Hematopoietic multipotent progenitor cell (in vitro differentiated cells): Measurements from ENCODE around the gene EFCAB8. TPM values are rescaled to one million over a fixed set of nuclear protein-coding genes. Genes with fewer than 3 reads are reported as not detected.
"Not testable (repeated sequence)": the region's sequence is repeated elsewhere in the genome, so short reads cannot be mapped to it uniquely, and the experiment has no call there.

ENCODE experiments used
- DNase-seq, 3 donors: peaks; one replicate each; pipeline ENCODE4 v3.0.0-alpha.2; 2011 to 2015; ENCODE audit warnings: low read depth in 2 of 3, low spot score in 2 of 3
- total RNA-seq: library from RNA; depleted of rRNA; stranded (reverse); fragments of >200 nt; gene quantifications from one replicate; pipeline ENCODE4 v1.2.3, GENCODE V29; 2012

Gene EFCAB8
- total RNA-seq, 1 donor: under 0.01 TPM

DNA sequence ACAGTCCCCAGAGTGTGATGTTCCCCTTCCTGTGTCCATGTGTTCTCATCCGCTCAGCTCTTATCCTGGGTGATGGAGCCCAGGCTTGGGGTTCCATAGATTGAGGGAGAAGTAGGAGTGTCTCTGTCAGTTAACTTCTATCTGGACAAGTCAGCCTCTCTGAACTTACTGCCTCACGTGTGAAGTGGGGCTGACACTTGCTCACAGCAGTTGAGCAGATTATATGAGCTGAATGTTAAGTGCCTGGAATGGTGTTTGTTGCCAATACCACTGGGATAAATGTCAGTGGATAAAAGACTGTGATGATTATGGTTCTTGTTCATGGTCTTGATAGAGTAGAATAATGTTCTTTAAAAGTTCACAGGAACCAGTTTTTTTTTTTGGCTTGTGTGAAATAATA is 17.1 kb upstream of the EFCAB8 start:
- no peak for DNase-seq

GRCh38 chr20:32842688-32843524 is 15.8 kb upstream of the EFCAB8 start:
- DNase-seq: no peak

GRCh38 chr20:32845786-32846185 is 12.9 kb upstream of the EFCAB8 start:
- DNase-seq: no peak

GRCh38 chr20:32846852-32847251 is 11.9 kb upstream of the EFCAB8 start:
- DNase-seq: no peak

GRCh38 chr20:32847964-32848363 is 10.8 kb upstream of the EFCAB8 start:
- DNase-seq: no peak

GRCh38 chr20:32848846-32849245 is 9.9 kb upstream of the EFCAB8 start:
- DNase-seq: no peak

DNA sequence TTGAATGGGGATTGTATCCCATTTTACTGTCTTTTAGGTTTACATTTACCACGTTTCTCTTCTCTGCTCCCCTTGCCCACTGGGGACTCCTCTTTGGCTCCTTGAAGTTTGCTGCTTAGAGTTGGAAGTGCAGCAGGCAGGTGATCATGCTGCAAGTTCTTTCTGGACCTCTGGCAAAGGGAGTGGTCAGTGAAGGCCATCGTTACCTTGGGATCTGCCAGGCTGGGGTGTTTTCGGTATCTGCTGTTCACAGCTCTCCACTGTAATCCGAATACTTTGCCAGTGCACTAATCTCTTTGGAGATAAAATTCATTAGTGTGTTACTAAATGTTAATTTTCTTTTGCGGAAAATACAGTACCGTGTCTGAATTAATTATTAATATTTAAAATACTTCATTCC is 9.1 kb upstream of the EFCAB8 start:
- DNase-seq: no peak

GRCh38 chr20:32855387-32855786 is 3.3 kb upstream of the EFCAB8 start:
- no peak for DNase-seq

GRCh38 chr20:32858189-32858588 is 534 bp upstream of the EFCAB8 start:
- DNase-seq: no peak

DNA sequence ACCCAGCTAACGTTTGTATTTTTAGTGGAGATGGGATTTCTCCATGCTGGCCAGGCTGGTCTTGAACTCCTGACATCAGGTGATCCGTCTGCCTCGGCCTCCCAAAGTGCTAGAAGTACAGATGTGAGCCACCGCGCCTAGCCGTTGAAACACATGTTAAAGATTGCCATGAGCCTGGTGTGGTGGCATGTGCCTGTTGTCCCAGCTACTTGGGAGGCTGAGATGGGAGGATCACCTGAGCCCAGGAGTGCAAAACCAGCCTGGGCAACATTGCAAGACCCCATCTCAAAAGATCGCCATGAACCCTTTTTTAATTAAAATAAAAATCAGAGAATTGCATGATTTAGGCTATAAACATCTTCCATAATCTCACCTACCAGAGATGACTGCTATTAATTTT is 2.7 kb downstream of the EFCAB8 start:
- DNase-seq: no peak

GRCh38 chr20:32869562-32869961 is 10.8 kb downstream of the EFCAB8 start:
- no peak for DNase-seq

DNA sequence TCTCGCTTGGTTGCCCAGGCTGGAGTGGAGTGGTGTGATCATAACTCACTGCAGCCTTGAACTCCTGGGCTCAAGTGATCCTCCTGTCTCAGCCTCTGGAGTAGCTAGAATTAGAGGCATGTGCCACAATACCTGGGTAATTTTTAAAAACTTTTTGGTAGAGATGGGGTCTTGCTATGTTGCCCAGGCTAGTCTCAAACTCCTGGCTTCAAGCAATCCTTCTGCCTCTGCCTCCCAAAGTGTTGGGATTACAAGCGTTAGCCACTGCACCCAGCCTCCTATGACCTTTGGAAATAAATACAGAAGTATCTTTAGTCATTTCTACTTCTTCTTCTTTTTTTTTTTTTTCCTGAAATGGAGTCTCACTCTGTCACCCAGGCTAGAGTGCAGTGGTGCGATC is 11.8 kb downstream of the EFCAB8 start:
- DNase-seq: not testable (repeated sequence)

DNA sequence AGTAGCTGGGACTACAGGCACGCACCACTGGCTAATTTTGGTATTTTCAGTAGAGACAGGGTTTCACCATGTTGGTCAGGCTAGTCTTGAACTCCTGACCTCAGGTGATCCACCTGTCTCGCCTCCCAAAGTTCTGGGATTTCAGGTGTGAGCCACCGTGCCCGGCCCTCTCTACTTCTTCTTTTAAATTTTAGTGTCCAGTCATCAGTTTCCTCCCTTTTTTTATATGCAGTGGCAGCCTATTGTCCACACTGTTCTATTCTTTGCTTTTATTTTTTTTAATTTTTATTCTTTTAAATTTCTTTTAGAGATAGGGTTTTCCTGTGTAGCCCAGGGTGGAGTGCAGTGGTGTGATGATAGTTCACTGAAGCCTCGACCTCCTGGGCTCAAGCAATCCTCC is 12.3 kb downstream of the EFCAB8 start:
- no peak for DNase-seq

DNA sequence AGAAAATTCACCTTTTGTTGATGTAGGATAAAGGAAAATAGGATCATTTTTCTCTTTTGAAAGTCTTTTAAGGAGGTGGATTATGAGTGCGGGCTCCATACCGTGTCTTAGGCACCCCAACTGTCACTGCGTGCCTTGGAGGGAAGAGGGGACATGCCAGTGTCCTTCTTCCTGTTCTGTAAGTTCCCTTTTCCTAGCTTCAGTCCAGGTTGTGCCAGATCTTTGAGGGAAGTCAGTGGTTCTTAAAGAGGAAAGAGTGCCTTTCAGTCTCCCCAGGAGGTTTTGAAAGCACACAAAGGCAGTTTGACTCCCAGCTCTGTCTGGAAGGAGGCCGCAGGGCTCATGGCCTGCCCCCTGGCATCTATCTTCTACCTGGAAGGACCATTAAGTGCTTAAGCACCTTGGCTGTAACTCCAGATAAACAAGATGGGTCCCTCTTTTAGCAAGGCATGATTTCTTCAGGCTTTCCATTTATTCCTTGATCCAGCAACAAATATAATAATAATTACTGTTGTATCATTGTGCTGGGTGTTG is 13.0 kb downstream of the EFCAB8 start:
- no peak for DNase-seq

DNA sequence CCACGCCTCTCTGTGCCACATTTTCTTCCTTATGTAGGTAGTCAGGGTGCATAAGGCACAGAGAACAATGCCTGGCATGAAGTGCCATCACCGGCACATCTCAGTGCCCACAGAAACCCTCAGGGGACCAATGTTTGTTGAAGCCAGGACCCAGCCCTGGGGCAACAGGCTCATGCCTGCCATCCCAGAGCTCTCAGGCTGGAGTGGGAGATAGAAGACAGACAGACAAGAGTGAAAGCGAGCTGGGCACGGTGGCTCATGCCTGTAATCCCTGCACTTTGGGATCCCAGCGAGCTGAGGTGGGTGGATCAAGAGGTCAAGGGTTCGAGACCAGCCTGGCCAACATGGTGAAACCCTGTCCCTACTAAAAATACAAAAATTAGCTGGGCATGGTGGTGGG is 13.5 kb downstream of the EFCAB8 start:
- no peak for DNase-seq

DNA sequence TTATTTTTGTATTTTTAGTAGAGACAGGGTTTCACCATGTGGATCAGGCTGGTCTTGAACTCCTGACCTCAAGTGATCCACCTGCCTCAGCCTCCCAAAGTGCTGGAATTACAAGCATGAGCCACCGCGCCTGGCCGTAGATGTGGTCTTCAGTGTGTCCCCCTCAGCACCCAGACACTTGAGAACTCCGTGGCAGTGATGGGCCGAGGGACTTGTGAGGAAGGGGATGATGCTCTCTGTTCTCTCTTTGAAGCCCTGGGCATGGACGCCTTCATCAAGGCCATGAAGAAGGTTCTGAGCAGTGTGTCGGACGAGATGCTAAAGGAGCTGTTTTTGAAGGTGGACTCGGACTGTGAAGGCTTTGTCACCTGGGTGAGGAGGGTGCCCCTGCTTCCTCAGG is 16.9 kb downstream of the EFCAB8 start:
- no peak for DNase-seq

GRCh38 chr20:32877507-32877906 is 18.8 kb downstream of the EFCAB8 start:
- DNase-seq: no peak

- no peak for DNase-seq
These were observed 20.1 kb downstream of the EFCAB8 start for GRCh38 chr20:32878820-32879219.

DNA sequence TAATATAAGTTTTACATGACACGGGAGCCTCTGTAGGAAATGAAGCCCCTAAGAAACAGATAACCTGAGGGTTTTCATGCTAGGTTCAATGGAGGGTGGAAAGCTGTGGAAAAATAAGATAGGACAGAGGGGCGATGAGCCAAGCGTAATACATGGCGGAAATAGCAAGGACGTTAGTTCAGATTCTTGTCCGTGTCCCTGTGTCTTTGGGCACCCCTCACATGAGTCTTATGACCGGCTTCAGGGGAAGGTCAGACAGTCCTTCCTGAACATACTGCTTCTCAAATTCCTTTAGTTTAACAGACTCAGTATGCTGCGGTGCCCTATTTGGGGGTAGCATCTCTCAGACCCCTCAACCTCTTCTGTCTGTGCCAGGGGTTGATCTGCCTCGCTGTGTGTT is 20.8 kb downstream of the EFCAB8 start:
- no peak for DNase-seq

DNA sequence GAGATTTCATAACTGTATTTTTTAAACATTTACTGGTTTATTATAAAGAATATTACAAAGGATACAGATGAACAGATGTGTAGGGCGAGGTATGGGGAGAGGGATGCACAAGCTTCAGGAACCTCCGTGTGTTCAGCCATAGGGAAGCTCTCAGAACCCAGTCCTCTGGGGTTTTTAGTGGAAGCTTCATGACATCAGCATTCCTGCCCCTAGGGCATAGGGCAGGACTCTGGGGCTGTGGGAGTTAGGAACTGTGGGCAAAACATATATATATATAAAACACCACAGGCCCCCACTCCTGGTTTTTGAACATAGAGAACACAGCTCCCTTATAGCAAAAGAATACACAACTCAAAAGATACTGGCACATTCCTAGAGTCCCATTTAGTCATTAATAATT is 21.9 kb downstream of the EFCAB8 start:
- DNase-seq: no peak

DNA sequence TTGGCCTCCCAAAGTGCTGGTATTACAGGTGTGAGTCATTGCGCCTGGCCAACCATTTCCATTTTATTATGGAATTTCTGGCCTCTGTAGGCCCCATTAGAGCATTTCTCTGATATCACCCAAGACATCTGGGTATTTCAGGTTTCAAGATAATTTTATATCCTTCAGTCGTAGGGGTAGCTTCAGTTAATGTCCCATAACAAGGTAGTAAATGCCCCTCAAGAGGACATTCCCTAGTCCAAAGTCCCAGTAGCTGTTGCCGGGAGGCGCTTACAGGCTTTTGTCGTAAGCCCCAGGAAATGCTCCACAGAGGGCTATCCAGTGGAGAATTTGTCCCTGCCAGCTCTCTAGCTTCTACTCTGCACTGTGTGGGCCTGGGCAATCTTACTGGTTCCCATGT is 24.4 kb downstream of the EFCAB8 start:
- DNase-seq: no peak

GRCh38 chr20:32885185-32885584 is 26.5 kb downstream of the EFCAB8 start:
- DNase-seq: no peak

GRCh38 chr20:32885952-32886351 is 27.2 kb downstream of the EFCAB8 start:
- no peak for DNase-seq
